NOMO-1 treated with dmso at 0.1 percent for 144 hours (cell line): Measurements from ENCODE around the gene ARAF.

ENCODE experiments used
- DNase-seq: peaks from one replicate; lab custom pipeline; 2025; ENCODE audit not compliant: unreplicated experiment; lab: John Stamatoyannopoulos, UW

The ARAF gene

GRCh38 chrX:47563801-47564315 lies 2.9 kb downstream of the ARAF start:
- no peak for DNase-seq

- no peak for DNase-seq
These were observed 3.6 kb downstream of the ARAF start for GRCh38 chrX:47564438-47565085.

- DNase-seq, result no peak
These were observed 5.8 kb downstream of the ARAF start for GRCh38 chrX:47566841-47567240.

- DNase-seq, result no peak
These were observed 7.8 kb downstream of the ARAF start for GRCh38 chrX:47568656-47569295.

GRCh38 chrX:47570794-47571193 lies 9.8 kb downstream of the ARAF start:
- no peak for DNase-seq

- DNase-seq, result no peak
These were observed 10.2 kb downstream of the ARAF start for GRCh38 chrX:47571215-47571614.

- no peak for DNase-seq
These were observed 10.9 kb downstream of the ARAF start for GRCh38 chrX:47571896-47572295.

GRCh38 chrX:47572773-47573340 lies 11.9 kb downstream of the ARAF start:
- no peak for DNase-seq

GRCh38 chrX:47573341-47574075 lies 12.5 kb downstream of the ARAF start:
- no peak for DNase-seq

- DNase-seq, result no peak
These were observed 13.1 kb downstream of the ARAF start for GRCh38 chrX:47574076-47574546.

GRCh38 chrX:47574547-47575301 lies 13.7 kb downstream of the ARAF start:
- no peak for DNase-seq

- DNase-seq, result no peak
These were observed 15.3 kb downstream of the ARAF start for GRCh38 chrX:47576021-47576898.

GRCh38 chrX:47577424-47577823 lies 16.4 kb downstream of the ARAF start:
- no peak for DNase-seq

- DNase-seq, result no peak
These were observed 16.9 kb downstream of the ARAF start for GRCh38 chrX:47577901-47578300.

GRCh38 chrX:47578692-47579091 lies 17.7 kb downstream of the ARAF start:
- DNase-seq, result no peak

- no peak for DNase-seq
These were observed 18.5 kb downstream of the ARAF start for GRCh38 chrX:47579537-47579936.

- DNase-seq, result peak; percentile 80
These were observed 21.0 kb downstream of the ARAF start, which contains the start of gene TIMP1 for GRCh38 chrX:47581731-47582647. TIMP1 (plus strand) TSS chrX:47582436; CDS start chrX:47583416, 980 bp downstream.

GRCh38 chrX:47583240-47583861 lies 22.3 kb downstream of the ARAF start:
- DNase-seq, result no peak
